Chondrocyte (in vitro differentiated cells): ENCODE data around the gene ITPK1. TPM values are rescaled to one million over a fixed set of nuclear protein-coding genes. Genes with fewer than 3 reads are reported as not detected.

Experiments used
- DNase-seq: peaks from one replicate; pipeline ENCODE4 v3.0.0; 2021; ENCODE audit warnings: mixed read lengths, low spot score
- H3K27ac Mint-ChIP-seq: one replicate; pipeline ENCODE4 v1.8.0; 2021; ENCODE audit warnings: mild to moderate bottlenecking, moderate library complexity, mixed read lengths; ENCODE audit not compliant: unreplicated experiment
- H3K27me3 Mint-ChIP-seq: 2 replicates; pipeline ENCODE4 v1.8.0; 2021; ENCODE audit warnings: low read depth, mixed read lengths
- H3K36me3 Mint-ChIP-seq: 2 replicates; pipeline ENCODE4 v1.8.0; 2021; ENCODE audit warnings: low read depth, mixed read lengths
- H3K4me1 Mint-ChIP-seq: 2 replicates; pipeline ENCODE4 v1.8.0; 2021; ENCODE audit warnings: low read depth, mild to moderate bottlenecking, mixed read lengths
- H3K4me3 Mint-ChIP-seq: one replicate; pipeline ENCODE4 v1.8.0; 2021; ENCODE audit warnings: mild to moderate bottlenecking, moderate library complexity, mixed read lengths; ENCODE audit not compliant: unreplicated experiment
- H3K9me3 Mint-ChIP-seq: 2 replicates; pipeline ENCODE4 v1.8.0; 2021; ENCODE audit warnings: low read depth, mixed read lengths
- total RNA-seq: library from RNA; stranded (reverse); gene quantifications from 3 replicates; pipeline ENCODE4 v1.2.1, GENCODE V29; 2021
- TF ChIP-seq, protein P1 (sequence below): fragments of 200-600 bp; sonication (generic); IDR thresholded peaks from 2 replicates; pipeline ENCODE4 v1.5.0; 2021; ENCODE audit warnings: antibody characterized with exemption, mild to moderate bottlenecking, moderate library complexity

The ITPK1 gene
- total RNA-seq, 1 donor from 2014 or later, result 27.7 TPM

DNA sequence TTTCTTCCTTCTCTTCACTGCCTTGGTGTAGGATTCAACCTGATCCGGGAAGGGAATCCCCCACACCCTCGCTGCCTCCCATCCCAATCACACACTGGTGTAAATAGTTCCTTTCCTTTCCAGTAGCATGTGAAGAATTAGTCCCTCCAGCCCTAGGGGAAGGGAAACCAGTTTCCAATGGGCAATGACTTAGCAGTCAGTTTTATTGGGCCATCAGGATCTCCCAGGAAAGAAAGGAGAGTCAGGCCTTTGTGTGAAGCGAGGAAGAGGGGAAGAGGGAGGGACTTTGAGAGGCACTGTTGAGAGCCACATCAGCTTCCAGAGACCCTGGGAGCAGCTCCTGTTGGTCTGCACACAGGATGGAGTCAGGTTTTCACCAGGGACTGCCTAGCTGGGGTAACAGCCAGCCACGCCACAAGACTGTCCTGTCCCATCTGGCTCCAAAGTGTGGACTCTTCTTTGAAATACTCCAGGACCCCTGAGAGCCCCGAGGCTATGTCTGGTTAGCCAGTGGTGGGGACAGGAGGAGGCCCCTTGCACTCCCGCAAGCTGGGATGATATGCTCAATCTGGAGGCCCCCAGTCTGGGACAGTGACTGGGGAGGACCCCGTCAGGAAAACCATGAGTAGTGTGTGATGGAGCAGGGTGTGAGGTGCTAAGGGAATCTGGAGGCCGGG is 41.1 kb upstream of the ITPK1 start:
- no peaks in the 10 kb centered on the region for H3K4me1 Mint-ChIP-seq
- H3K36me3 Mint-ChIP-seq, result no peaks in the 10 kb centered on the region
- no peak overlapping the region for H3K27ac Mint-ChIP-seq
- no peak overlapping the region for H3K4me3 Mint-ChIP-seq
- no peak for DNase-seq
- peaks cover 6% of the 10 kb centered on the region for H3K27me3 Mint-ChIP-seq
- TF ChIP-seq, protein P1, sequence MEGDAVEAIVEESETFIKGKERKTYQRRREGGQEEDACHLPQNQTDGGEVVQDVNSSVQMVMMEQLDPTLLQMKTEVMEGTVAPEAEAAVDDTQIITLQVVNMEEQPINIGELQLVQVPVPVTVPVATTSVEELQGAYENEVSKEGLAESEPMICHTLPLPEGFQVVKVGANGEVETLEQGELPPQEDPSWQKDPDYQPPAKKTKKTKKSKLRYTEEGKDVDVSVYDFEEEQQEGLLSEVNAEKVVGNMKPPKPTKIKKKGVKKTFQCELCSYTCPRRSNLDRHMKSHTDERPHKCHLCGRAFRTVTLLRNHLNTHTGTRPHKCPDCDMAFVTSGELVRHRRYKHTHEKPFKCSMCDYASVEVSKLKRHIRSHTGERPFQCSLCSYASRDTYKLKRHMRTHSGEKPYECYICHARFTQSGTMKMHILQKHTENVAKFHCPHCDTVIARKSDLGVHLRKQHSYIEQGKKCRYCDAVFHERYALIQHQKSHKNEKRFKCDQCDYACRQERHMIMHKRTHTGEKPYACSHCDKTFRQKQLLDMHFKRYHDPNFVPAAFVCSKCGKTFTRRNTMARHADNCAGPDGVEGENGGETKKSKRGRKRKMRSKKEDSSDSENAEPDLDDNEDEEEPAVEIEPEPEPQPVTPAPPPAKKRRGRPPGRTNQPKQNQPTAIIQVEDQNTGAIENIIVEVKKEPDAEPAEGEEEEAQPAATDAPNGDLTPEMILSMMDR, result no peak
- H3K9me3 Mint-ChIP-seq, result no peaks in the 10 kb centered on the region

DNA sequence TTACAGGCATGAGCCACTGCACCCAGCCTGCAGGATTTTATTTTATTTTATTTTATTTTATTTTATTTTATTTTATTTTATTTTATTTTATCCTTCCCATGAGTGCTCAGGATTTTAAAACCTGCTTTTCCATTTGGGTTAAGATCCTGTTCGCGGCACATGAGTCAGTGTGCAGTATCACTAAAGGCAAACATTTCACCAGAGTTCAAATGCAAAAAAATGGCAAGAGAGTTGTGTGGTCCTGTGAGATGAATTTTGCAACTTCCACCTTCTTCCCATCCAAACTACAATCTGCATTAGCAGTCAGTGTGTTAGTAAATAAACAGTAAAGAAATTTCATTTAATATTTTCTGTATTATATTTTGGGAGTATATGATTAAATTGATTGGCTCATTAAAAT is 39.9 kb upstream of the ITPK1 start:
- no peaks in the 10 kb centered on the region for H3K4me1 Mint-ChIP-seq
- H3K27me3 Mint-ChIP-seq, result peaks cover 13% of the 10 kb centered on the region
- no peak overlapping the region for H3K4me3 Mint-ChIP-seq
- DNase-seq, result no peak
- no peaks in the 10 kb centered on the region for H3K9me3 Mint-ChIP-seq
- H3K36me3 Mint-ChIP-seq, result no peaks in the 10 kb centered on the region
- H3K27ac Mint-ChIP-seq, result no peak overlapping the region
- TF ChIP-seq, protein P1, result no peak

DNA sequence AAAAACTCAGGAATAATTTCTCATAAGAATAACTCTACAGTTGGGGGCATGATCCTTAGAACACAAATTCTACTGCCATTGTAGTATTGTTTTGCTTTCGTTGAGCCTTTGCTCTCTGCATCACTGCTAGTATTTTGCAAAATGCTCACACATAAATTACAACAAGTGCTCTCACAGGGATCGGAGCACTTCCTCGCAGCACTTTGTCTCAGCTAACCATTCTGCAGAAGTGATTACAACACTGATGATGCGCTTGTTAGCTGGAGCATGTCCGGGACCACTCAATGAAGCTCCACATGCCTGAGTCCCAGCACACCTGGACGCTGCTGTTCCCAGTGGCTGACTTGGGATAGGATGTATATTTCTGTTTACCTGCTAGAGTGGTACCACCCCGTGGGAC is 37.4 kb upstream of the ITPK1 start:
- Mint-ChIP-seq H3K27ac (no peak overlapping the region), H3K27me3 (peaks cover 21% of the 10 kb centered on the region), H3K36me3 (no peaks in the 10 kb centered on the region), H3K4me3 (no peak overlapping the region), H3K4me1 (no peaks in the 10 kb centered on the region), H3K9me3 (no peaks in the 10 kb centered on the region)
- TF ChIP-seq, protein P1, result no peak
- DNase-seq, result no peak

DNA sequence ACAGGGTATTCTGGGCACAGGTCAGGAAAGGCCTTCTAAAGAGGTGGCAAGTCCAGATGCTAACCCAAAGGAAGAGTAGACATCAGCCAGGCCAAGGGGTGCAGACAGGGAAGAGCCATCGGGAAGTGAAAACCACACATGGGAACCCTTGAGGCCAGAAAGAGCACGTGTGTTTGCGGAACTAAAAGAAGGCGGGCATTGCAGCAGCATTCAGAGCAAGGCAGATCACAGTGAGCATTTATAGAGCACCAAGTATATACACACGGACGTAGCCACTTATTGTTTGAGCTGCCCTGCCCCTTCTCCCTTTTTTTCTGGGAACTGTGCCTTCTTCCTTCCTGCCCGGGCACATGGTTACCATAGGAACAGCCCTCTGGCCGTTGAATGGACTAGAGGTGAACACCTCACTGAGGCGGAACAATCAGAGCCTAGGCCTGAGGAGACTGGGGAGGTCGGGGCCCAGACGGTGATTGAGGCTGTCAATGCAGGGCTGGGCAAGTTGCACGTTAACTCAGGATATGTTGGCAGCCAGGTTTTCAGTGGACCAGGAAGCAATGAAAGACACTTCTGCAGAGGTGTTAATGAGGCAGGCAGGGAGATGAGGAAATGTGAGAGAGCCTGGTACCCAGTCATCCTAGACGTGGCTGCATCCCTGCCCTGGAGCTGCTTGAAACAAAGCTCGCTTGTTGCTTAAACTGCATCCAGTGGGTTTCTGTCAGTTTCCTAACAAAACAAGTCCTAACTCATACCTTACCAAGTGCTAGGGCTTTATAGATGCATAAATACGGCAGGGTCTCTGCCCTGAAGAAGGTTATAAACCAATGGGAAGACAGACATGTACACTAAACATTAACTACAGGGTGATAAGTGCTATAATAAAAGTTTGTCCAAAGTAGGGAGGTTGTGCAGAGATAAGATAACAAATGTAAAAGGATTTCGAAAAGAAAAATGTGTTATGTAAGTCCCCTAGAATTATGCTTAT is 34.8 kb upstream of the ITPK1 start:
- no peak for DNase-seq
- no peaks in the 10 kb centered on the region for H3K9me3 Mint-ChIP-seq
- no peak overlapping the region for H3K27ac Mint-ChIP-seq
- peaks cover 26% of the 10 kb centered on the region for H3K27me3 Mint-ChIP-seq
- H3K4me1 Mint-ChIP-seq, result no peaks in the 10 kb centered on the region
- H3K36me3 Mint-ChIP-seq, result no peaks in the 10 kb centered on the region
- TF ChIP-seq, protein P1, result no peak
- H3K4me3 Mint-ChIP-seq, result no peak overlapping the region

DNA sequence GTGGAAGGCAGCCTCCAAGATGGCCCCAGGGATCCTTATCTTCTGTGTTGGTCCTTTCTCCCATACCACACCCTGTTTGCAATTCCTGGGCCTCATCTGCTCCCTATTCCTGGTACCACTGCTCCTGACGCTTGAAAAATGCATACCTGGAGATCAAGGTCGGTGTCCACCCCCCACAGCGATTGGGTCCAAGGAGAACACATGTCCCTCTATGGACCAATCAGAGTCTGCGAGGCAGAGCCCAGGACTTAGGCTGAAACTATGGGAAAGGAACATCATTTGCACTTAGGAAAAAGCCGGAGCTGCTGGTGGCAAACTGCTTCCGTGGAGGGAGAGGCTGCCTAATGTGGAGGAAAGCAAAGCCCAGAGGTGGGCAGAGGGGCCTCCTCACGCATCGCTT is 33.3 kb upstream of the ITPK1 start:
- Mint-ChIP-seq H3K27ac (no peak overlapping the region), H3K4me1 (no peaks in the 10 kb centered on the region), H3K4me3 (no peak overlapping the region), H3K36me3 (no peaks in the 10 kb centered on the region), H3K9me3 (no peaks in the 10 kb centered on the region), H3K27me3 (peaks cover 27% of the 10 kb centered on the region)
- TF ChIP-seq, protein P1, result no peak
- no peak for DNase-seq
